H1 (cell line): ENCODE data around the gene LIPE. TPM values are rescaled to one million over a fixed set of nuclear protein-coding genes. Genes with fewer than 3 reads are reported as not detected.

Source experiments
- CTCF ChIA-PET: fragments of 300-600 bp; sonication (Branson Sonifier 250); formaldehyde crosslinking; loops from one replicate; lab custom pipeline; 2021; ENCODE audit not compliant: partially characterized antibody; lab: Charles Lee
- POLR2A ChIA-PET: fragments of 300-600 bp; sonication (Branson Sonifier 250); formaldehyde crosslinking; loops from one replicate; lab custom pipeline; 2021; ENCODE audit warnings: inconsistent platforms; ENCODE audit not compliant: partially characterized antibody; lab: Charles Lee
- DNase-seq, 2 experiments: peaks; one replicate each; pipeline versions ENCODE4 v3.0.0 to v3.0.0-alpha.2; 2010 to 2022; ENCODE audit warnings: low spot score in 2 of 2, low read depth in 1 of 2, mixed read lengths in 1 of 2
- FAIRE-seq: peaks from 2 replicates; lab custom pipeline; 2011; peaks lifted over from hg19 to GRCh38; lab: Jason Lieb, UNC
- H2AFZ ChIP-seq: 2 replicates; pipeline ENCODE4 v1.8.1; 2012; ENCODE audit warnings: low read length, inconsistent platforms
- H2AK5ac ChIP-seq: 2 replicates; pipeline ENCODE4 v1.6.1; 2013; ENCODE audit warnings: low read depth, low read length
- H2BK120ac ChIP-seq: replicated peaks from 2 replicates; pipeline ENCODE3; 2013; ENCODE audit warnings: low read depth, low read length, inconsistent platforms
- H2BK12ac ChIP-seq: 2 replicates; pipeline ENCODE4 v1.6.1; 2013; ENCODE audit warnings: low read depth, low read length
- H2BK15ac ChIP-seq: 2 replicates; pipeline ENCODE4 v1.6.1; 2013; ENCODE audit warnings: low read length
- H2BK20ac ChIP-seq: 2 replicates; pipeline ENCODE4 v1.6.1; 2013; ENCODE audit warnings: low read length
- H2BK5ac ChIP-seq: 2 replicates; pipeline ENCODE4 v1.6.1; 2013; ENCODE audit warnings: low read depth, low read length
- H3K14ac ChIP-seq: 2 replicates; pipeline ENCODE4 v1.6.1; 2013; ENCODE audit warnings: inconsistent platforms; ENCODE audit not compliant: insufficient read length
- H3K18ac ChIP-seq: 2 replicates; pipeline ENCODE4 v1.6.1; 2013; ENCODE audit warnings: low read length; ENCODE audit errors: extremely low read depth
- H3K23ac ChIP-seq: 2 replicates; pipeline ENCODE4 v1.6.1; 2013; ENCODE audit warnings: inconsistent platforms; ENCODE audit not compliant: insufficient read length
- H3K23me2 ChIP-seq: 2 replicates; pipeline ENCODE4 v1.6.1; 2013; ENCODE audit warnings: low read depth, low read length
- H3K27ac ChIP-seq: 2 replicates; pipeline ENCODE4 v1.6.1; 2011; ENCODE audit warnings: low read depth, low read length, inconsistent platforms
- H3K27me3 ChIP-seq, 4 experiments: replicated peaks in 1 of 4; 1 replicate in 1 of 4; 2 replicates in 3 of 4; pipeline versions ENCODE4 v1.6.1 to v1.8.1; 2011 to 2013; ENCODE audit warnings: low read length in 3 of 4, mild to moderate bottlenecking in 3 of 4, inconsistent platforms in 2 of 4, mixed read lengths in 2 of 4, moderate library complexity in 1 of 4; ENCODE audit not compliant: control insufficient read depth in 3 of 4, insufficient read depth in 3 of 4; ENCODE audit errors: extremely low read depth in 1 of 4
- H3K36me3 ChIP-seq, 4 experiments: 2 replicates each; pipeline versions ENCODE4 v1.6.1 to v1.8.1; 2011 to 2013; ENCODE audit warnings: mild to moderate bottlenecking in 4 of 4, low read length in 3 of 4, moderate library complexity in 2 of 4, control low read depth in 1 of 4, inconsistent platforms in 1 of 4; ENCODE audit not compliant: insufficient read depth in 4 of 4, control insufficient read depth in 2 of 4
- H3K4ac ChIP-seq: replicated peaks from 2 replicates; pipeline ENCODE3; 2013; ENCODE audit warnings: low read length, low read depth, mixed read lengths, inconsistent platforms; ENCODE audit not compliant: insufficient read length
- H3K4me1 ChIP-seq, 4 experiments: replicated peaks in 1 of 4; 1 replicate in 1 of 4; 2 replicates in 3 of 4; pipeline versions ENCODE4 v1.6.1 to v1.8.1; 2011 to 2013; ENCODE audit warnings: low read length in 3 of 4, inconsistent platforms in 2 of 4, mixed read lengths in 1 of 4; ENCODE audit not compliant: insufficient read depth in 4 of 4, control insufficient read depth in 3 of 4
- H3K4me2 ChIP-seq, 2 experiments: 2 replicates each; pipeline versions ENCODE4 v1.6.1 to v1.8.1; 2011 to 2013; ENCODE audit warnings: low read depth in 2 of 2, low read length in 2 of 2, control low read depth in 1 of 2, inconsistent platforms in 1 of 2, mild to moderate bottlenecking in 1 of 2; ENCODE audit not compliant: insufficient read depth in 1 of 2
- H3K4me3 ChIP-seq, 4 experiments: fragments of 200-600, 300-600 bp in 1 of 4; sonication (generic), shearing (Covaris generic), sonication (Bioruptor Twin) in 1 of 4; 2 replicates each; pipeline versions ENCODE4 v1.5.1 to v1.8.1; 2011 to 2016; ENCODE audit warnings: low read length in 4 of 4, low read depth in 3 of 4, control low read depth in 2 of 4, inconsistent platforms in 2 of 4, mild to moderate bottlenecking in 2 of 4, mixed read lengths in 1 of 4, moderate library complexity in 1 of 4; ENCODE audit not compliant: insufficient read depth in 2 of 4; ENCODE audit errors: extremely low read depth in 1 of 4
- H3K56ac ChIP-seq: replicated peaks from 2 replicates; pipeline ENCODE3; 2013; ENCODE audit warnings: low read depth, mild to moderate bottlenecking, mixed read lengths, low read length, inconsistent platforms; ENCODE audit not compliant: insufficient read length
- H3K79me1 ChIP-seq: 2 replicates; pipeline ENCODE4 v1.6.1; 2013; ENCODE audit warnings: low read depth, low read length, control low read depth
- H3K79me2 ChIP-seq, 2 experiments: 2 replicates each; pipeline versions ENCODE4 v1.6.1 to v1.8.1; 2012 to 2013; ENCODE audit warnings: low read length in 2 of 2, mild to moderate bottlenecking in 2 of 2, inconsistent platforms in 1 of 2; ENCODE audit not compliant: insufficient read depth in 2 of 2, control insufficient read depth in 1 of 2
- H3K9ac ChIP-seq, 4 experiments: replicated peaks in 1 of 4; 1 replicate in 1 of 4; 2 replicates in 3 of 4; pipeline versions ENCODE4 v1.6.1 to v1.8.1; 2011 to 2013; ENCODE audit warnings: low read depth in 3 of 4, low read length in 3 of 4, control low read depth in 2 of 4, mild to moderate bottlenecking in 2 of 4, moderate library complexity in 2 of 4, inconsistent platforms in 1 of 4; ENCODE audit errors: extremely low read depth in 1 of 4
- H3K9me3 ChIP-seq, 2 experiments: 2 replicates each; pipeline versions ENCODE4 v1.6.1 to v1.8.1; 2012 to 2013; ENCODE audit warnings: mild to moderate bottlenecking in 2 of 2, moderate library complexity in 2 of 2, control low read depth in 1 of 2, inconsistent platforms in 1 of 2, low read depth in 1 of 2, low read length in 1 of 2, mixed read lengths in 1 of 2; ENCODE audit not compliant: insufficient read depth in 2 of 2
- H4K20me1 ChIP-seq, 2 experiments: replicated peaks in 1 of 2; 2 replicates each; pipeline versions ENCODE3 to v1.8.1; 2011 to 2013; ENCODE audit warnings: inconsistent platforms in 2 of 2, low read length in 2 of 2, mild to moderate bottlenecking in 1 of 2; ENCODE audit not compliant: insufficient read depth in 2 of 2, control insufficient read depth in 1 of 2
- H4K5ac ChIP-seq: 2 replicates; pipeline ENCODE4 v1.6.1; 2013; ENCODE audit warnings: low read length, low read depth, mixed read lengths, inconsistent platforms; ENCODE audit not compliant: insufficient read length
- H4K8ac ChIP-seq: 2 replicates; pipeline ENCODE4 v1.8.0; 2013; ENCODE audit warnings: mild to moderate bottlenecking, moderate library complexity, low read length, inconsistent platforms; ENCODE audit not compliant: insufficient read depth; ENCODE audit errors: extremely low read depth
- H4K91ac ChIP-seq: replicated peaks from 2 replicates; pipeline ENCODE3; 2013; ENCODE audit warnings: low read length, mixed read lengths, inconsistent platforms; ENCODE audit not compliant: insufficient read length
- KDM1A ChIP-seq: fragments of 200-600, 300-600 bp; sonication (generic); IDR thresholded peaks from 2 replicates; pipeline ENCODE4 v1.7.1; 2016; ENCODE audit warnings: mild to moderate bottlenecking, low read length, borderline replicate concordance
- MAFK ChIP-seq: IDR thresholded peaks from 2 replicates; pipeline ENCODE4 v1.6.1; 2012; ENCODE audit warnings: low read depth, mild to moderate bottlenecking, improper control_type of control experiment, low read length
- SRF ChIP-seq: IDR thresholded peaks from 2 replicates; pipeline ENCODE4 v1.6.1; 2011; ENCODE audit warnings: mild to moderate bottlenecking, low read depth, low read length, moderate library complexity
- WGBS, 2 experiments: shearing (Covaris generic) in 1 of 2; methylation state at CpG; one replicate each; pipeline versions ENCODE4 v1.1.6 to v1.1.7; 2013 to 2015; ENCODE audit warnings: low lambda C conversion rate in 2 of 2, mixed read lengths in 2 of 2, inconsistent platforms in 1 of 2, low coverage in 1 of 2, missing lambda C conversion rate in 1 of 2; ENCODE audit not compliant: insufficient replicate concordance in 2 of 2, insufficient coverage in 1 of 2, insufficient read length in 1 of 2; ENCODE audit errors: extremely low coverage in 1 of 2, missing lambda C conversion rate in 1 of 2; 5-methylcytosine and 5-hydroxymethylcytosine counted together
- polyA plus RNA-seq, 7 experiments: library from polyadenylated mRNA; depleted of rRNA in 3 of 7; stranded (reverse) in 5 of 7; unstranded in 2 of 7; fragments of >200 nt in 5 of 7; fragments of 200-250 nt in 2 of 7; gene quantifications; 1 replicate in 5 of 7; 2 replicates in 1 of 7; 4 replicates in 1 of 7; pipeline versions ENCODE4 v1.2.1 to v1.2.3, GENCODE V29; 2011 to 2013; ENCODE audit warnings: missing spikeins in 2 of 7, mixed read lengths in 2 of 7
- total RNA-seq: library from RNA; stranded (reverse); fragmentation: NEBNext Ultra II Directional; extraction: Animal tissue kit (Norgen Biotek cat#: 25700); gene quantifications from 2 replicates; pipeline ENCODE4 v1.2.1, GENCODE V29; 2021

LIPE gene
- total and polyA plus RNA-seq, 2 of the 8 experiments (the other 6 are each of a cell fraction or from before 2014, with no cell fraction given): 8.7 to 15.9 TPM

DNA sequence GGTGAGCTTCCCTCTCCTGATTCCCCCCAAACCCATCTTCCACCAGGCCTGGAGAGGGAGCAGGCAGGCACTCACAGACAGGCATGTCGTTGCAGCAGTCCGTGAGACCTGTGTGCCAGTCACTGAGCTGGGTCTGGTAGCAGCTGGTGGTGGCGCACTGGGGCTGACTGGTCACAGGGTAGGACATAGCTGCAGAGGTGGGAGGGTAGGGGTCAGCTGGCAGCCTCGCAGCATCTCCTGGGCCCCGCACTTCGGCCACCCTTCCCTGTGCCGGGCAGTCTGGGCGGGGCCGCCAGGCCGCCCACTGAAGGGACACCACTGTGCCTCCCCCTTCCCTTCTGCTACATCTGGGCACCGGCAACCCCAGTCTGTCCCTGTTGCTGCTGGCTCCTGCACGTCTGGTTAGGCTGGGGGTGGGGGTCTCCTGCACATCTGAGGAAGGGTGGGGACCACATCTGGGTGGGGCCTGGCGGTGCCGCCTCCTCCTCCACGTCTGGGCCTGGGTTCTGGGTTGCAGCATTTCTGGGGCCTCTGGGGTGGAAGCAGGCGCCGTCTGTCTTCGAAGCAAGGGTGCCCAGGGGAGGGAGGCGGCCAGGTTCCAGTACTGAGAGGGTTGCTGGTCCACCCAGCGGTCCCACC lies 38.2 kb downstream of the LIPE start:
- Histone ChIP-seq H3K56ac (no peak overlapping the region), H2BK20ac (0 out of 2 replicates have a peak overlapping the region, but pooled peaks have one; percentile 72), H2BK120ac (no peak overlapping the region), H2BK5ac (no peak overlapping the region), H3K9ac (no peak overlapping the region), H3K79me1 (no peaks in the 10 kb centered on the region), H3K79me2 (no peaks in the 10 kb centered on the region), H3K23me2 (no peaks in the 10 kb centered on the region), H3K4ac (no peak overlapping the region), H2AFZ (no peak overlapping the region), H3K4me3 (no peak overlapping the region), H4K8ac (no peak overlapping the region; the same call in 1 of the 2 replicates), H3K9me3 (no peaks in the 10 kb centered on the region), H3K4me1 (peaks cover 0 to 12% (median 4%) of the 10 kb centered on the region in 4 experiments; a peak in 5 of 7 replicates), H4K5ac (no peak overlapping the region)
- 85% methylated on average over 15 of the region's 20 CpGs; no CpG with 5 or more reads in 1 of the 2 experiments for WGBS, 2 experiments
- no peak for DNase-seq
- ChIA-PET POLR2A (interaction anchor here (0.6 to 6.7 kb wide), 4 partner anchors 10 to 307 kb away, joined by 3 to 47 read pairs (median 3); no protein-coding TSS in a partner anchor), CTCF (interaction anchor here (0.6 to 1.4 kb wide), 6 partner anchors 12 to 509 kb away, joined by 3 to 4 read pairs (median 3); no protein-coding TSS in a partner anchor)
- TF ChIP-seq SRF (no peak), MAFK (no peak), KDM1A (no peak)
- TF ChIP-seq, all 59 proteins: peak for 0
- Histone ChIP-seq H3K14ac (no peak overlapping the region), H3K27ac (no peak overlapping the region), H2AK5ac (0 out of 2 replicates have a peak overlapping the region, but pooled peaks have one; percentile 65), H3K36me3 (no peaks in the 10 kb centered on the region), H3K23ac (no peak overlapping the region), H2BK15ac (peak overlapping the region; percentile 95; the same call in 1 of the 2 replicates), H3K27me3 (peaks cover 0 to 10% (median 5%) of the 10 kb centered on the region in 4 experiments; a peak in 4 of 7 replicates), H4K20me1 (no peaks in the 10 kb centered on the region), H2BK12ac (peak overlapping the region; percentile 60; the same call in 1 of the 2 replicates), H3K18ac (no peak overlapping the region; the same call in 1 of the 2 replicates), H4K91ac (peak overlapping the region; percentile 5), H3K4me2 (peak overlapping the region in 1 of 2 experiments; percentile 21; a peak in 1 of 4 replicates)
- FAIRE-seq: no peak
